RWPE2 (cell line): ENCODE results near the gene RASGRF1.
"Not testable (repeated sequence)": the region's sequence is repeated elsewhere in the genome, so short reads cannot be mapped to it uniquely, and the experiment has no call there.

ENCODE experiments used
- ATAC-seq: fragments of 200-7000 bp; cut with Tn5 transposase; 3 replicates; pipeline ENCODE4 v1.9.1; 2021; ENCODE audit warnings: low read depth
- DNase-seq: peaks from one replicate; pipeline ENCODE4 v3.0.0-alpha.2; 2020; ENCODE audit warnings: low spot score
- H3K27ac ChIP-seq: fragments of 450-650 bp; 2 replicates; pipeline ENCODE4 v1.5.1; 2017; ENCODE audit warnings: mild to moderate bottlenecking; ENCODE audit not compliant: poor library complexity, severe bottlenecking
- H3K27me3 ChIP-seq: fragments of 250-450 bp; sonication (Bioruptor Pico); 2 replicates; pipeline ENCODE4 v1.5.1; 2021; ENCODE audit warnings: mild to moderate bottlenecking, moderate library complexity; ENCODE audit not compliant: insufficient read depth, poor library complexity, severe bottlenecking
- H3K36me3 ChIP-seq: fragments of 250-450 bp; sonication (Bioruptor Pico); 2 replicates; pipeline ENCODE4 v1.5.1; 2020; ENCODE audit warnings: low read depth, mild to moderate bottlenecking, moderate library complexity
- H3K4me1 ChIP-seq: fragments of 250-450 bp; sonication (Bioruptor Pico); 2 replicates; pipeline ENCODE4 v1.5.1; 2021; ENCODE audit warnings: mild to moderate bottlenecking, moderate library complexity; ENCODE audit not compliant: insufficient read depth, poor library complexity, severe bottlenecking
- H3K4me3 ChIP-seq: fragments of 250-450 bp; sonication (Bioruptor Pico); 2 replicates; pipeline ENCODE4 v1.5.1; 2021; ENCODE audit warnings: mild to moderate bottlenecking, moderate library complexity; ENCODE audit not compliant: severe bottlenecking
- H3K9me3 ChIP-seq: fragments of 250-450 bp; sonication (Bioruptor Pico); 2 replicates; pipeline ENCODE4 v1.5.1; 2021; ENCODE audit warnings: mild to moderate bottlenecking, moderate library complexity; ENCODE audit not compliant: severe bottlenecking
- CTCF ChIP-seq: fragments of 450-650 bp; IDR thresholded peaks from one replicate; pipeline ENCODE4 v1.5.1; 2017; ENCODE audit warnings: mild to moderate bottlenecking, moderate library complexity; ENCODE audit not compliant: poor library complexity, severe bottlenecking

Gene RASGRF1

DNA sequence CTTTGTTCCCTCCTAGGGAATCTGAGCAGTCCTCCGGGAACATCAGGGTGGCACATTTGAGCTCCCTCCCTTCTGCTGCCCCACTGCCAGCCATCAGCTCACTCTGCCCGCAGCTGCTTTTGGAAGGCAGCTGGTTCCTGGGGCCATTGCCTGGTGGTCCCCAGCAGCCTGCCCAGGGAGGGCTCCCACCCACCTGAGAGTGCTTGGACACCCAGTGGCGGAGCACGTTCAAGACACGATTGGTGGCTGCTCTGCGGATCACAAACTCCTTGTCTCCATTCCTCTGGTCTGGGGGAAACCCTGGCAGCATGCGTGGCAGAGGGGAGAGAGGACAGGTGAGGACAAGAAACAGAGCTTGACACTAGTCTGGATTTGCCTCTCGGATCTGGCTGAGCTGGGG is 92.1 kb downstream of the RASGRF1 start:
- no peaks in the 10 kb centered on the region for H3K9me3 ChIP-seq
- H3K27ac ChIP-seq: no peak overlapping the region
- TF ChIP-seq CTCF: no peak
- H3K4me1 ChIP-seq: peaks cover 9% of the 10 kb centered on the region
- H3K36me3 ChIP-seq: no peaks in the 10 kb centered on the region
- ATAC-seq: no peak
- DNase-seq: no peak
- no peaks in the 10 kb centered on the region for H3K27me3 ChIP-seq
- no peak overlapping the region for H3K4me3 ChIP-seq

DNA sequence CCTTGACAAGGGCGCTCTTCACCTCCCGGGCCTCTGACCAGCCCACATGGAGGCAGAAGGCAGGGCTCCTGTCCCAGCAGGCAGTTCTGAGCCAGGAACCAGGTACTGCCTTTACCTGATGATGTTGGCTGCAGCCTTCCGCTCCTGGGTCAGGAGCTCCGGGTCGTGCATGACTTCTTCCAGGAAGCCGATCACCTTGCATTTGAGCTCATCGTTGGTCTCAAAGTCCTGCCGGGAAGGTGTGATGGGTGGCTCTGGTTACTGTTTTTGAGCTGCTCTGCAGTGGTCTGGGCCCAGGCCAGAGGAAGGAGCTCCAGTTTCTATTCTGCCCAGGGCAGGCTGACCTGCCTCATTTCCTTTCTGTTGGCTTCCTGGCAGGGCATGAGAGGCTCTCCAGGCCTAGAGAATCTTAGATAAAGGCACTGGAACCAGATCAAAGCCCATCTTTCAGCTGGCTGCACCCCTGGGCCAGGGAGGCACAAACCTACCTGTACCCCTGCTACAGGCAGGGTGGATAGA is 92.5 kb downstream of the RASGRF1 start:
- H3K27ac ChIP-seq: peak overlapping the region; percentile 47
- ATAC-seq: no peak; the same call in 2 of the 3 replicates

GRCh38 chr15:78996894-78997275 is 93.7 kb downstream of the RASGRF1 start:
- DNase-seq (no peak), ATAC-seq (peak; percentile 68)
- Histone ChIP-seq H3K9me3 (no peaks in the 10 kb centered on the region), H3K4me1 (peaks cover 8% of the 10 kb centered on the region), H3K36me3 (no peaks in the 10 kb centered on the region), H3K27ac (peak overlapping the region; percentile 47), H3K4me3 (no peak overlapping the region), H3K27me3 (no peaks in the 10 kb centered on the region)
- TF ChIP-seq CTCF: no peak

More for the DNA sequence above, 92.5 kb downstream of the RASGRF1 start:
- Histone ChIP-seq H3K4me3 (no peak overlapping the region), H3K27me3 (no peaks in the 10 kb centered on the region), H3K9me3 (no peaks in the 10 kb centered on the region), H3K36me3 (no peaks in the 10 kb centered on the region), H3K4me1 (peaks cover 8% of the 10 kb centered on the region)
- no peak for TF ChIP-seq CTCF
- DNase-seq: no peak

- no peaks in the 10 kb centered on the region for H3K27me3 ChIP-seq
- H3K4me1 ChIP-seq: peaks cover 8% of the 10 kb centered on the region
- peak overlapping the region; percentile 47 for H3K27ac ChIP-seq
- no peak for TF ChIP-seq CTCF
- DNase-seq (no peak), ATAC-seq (no peak)
- no peak overlapping the region for H3K4me3 ChIP-seq
- no peaks in the 10 kb centered on the region for H3K9me3 ChIP-seq
- no peaks in the 10 kb centered on the region for H3K36me3 ChIP-seq
These were observed 94.4 kb downstream of the RASGRF1 start for GRCh38 chr15:78995921-78996893.

DNA sequence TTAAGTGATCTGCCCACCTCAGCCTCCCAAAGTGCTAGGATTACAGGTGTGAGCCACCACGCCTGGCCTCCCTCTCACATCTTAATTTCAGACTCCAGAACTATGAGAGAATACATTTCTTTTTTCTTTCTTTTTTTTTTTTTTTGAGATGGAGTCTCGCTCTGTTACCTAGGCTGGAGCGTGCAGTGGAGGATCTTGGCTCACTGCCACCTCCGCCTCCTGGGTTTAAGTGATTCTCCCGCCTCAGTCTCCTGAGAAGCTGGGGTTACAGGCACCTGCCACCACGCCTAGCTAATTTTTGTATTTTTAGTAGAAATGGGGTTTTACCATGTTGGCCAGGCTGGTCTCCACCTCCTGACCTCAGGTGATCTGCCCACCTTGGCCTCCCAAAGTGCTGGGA is 95.4 kb downstream of the RASGRF1 start:
- ATAC-seq, H3K9me3 ChIP-seq, H3K4me1 ChIP-seq, DNase-seq, H3K27ac ChIP-seq, H3K36me3 ChIP-seq, H3K27me3 ChIP-seq, H3K4me3 ChIP-seq: not testable (repeated sequence)
